C4-2B (cell line): ENCODE measurements around the gene ARRDC2.
A peak's percentile ranks its signal among the peaks of the same experiment; 100 is the strongest.

ENCODE experiments used
- H3K27ac ChIP-seq: fragments of 450-650 bp; 2 replicates; pipeline ENCODE4 v1.5.1; 2017
- ZFX ChIP-seq: fragments of 450-650 bp; IDR thresholded peaks from 2 replicates; pipeline ENCODE4 v1.6.1; 2017
- TF ChIP-seq, protein P1 (sequence below): fragments of 450-650 bp; conservative IDR thresholded peaks from 2 replicates; pipeline ENCODE4 v1.5.1; 2017; ENCODE audit warnings: mild to moderate bottlenecking

Gene ARRDC2

GRCh38 chr19:18013210-18014111 lies 5.5 kb downstream of the ARRDC2 start:
- peak overlapping the region; percentile 9 for H3K27ac ChIP-seq
- no peak for TF ChIP-seq ZFX
- TF ChIP-seq, protein P1, sequence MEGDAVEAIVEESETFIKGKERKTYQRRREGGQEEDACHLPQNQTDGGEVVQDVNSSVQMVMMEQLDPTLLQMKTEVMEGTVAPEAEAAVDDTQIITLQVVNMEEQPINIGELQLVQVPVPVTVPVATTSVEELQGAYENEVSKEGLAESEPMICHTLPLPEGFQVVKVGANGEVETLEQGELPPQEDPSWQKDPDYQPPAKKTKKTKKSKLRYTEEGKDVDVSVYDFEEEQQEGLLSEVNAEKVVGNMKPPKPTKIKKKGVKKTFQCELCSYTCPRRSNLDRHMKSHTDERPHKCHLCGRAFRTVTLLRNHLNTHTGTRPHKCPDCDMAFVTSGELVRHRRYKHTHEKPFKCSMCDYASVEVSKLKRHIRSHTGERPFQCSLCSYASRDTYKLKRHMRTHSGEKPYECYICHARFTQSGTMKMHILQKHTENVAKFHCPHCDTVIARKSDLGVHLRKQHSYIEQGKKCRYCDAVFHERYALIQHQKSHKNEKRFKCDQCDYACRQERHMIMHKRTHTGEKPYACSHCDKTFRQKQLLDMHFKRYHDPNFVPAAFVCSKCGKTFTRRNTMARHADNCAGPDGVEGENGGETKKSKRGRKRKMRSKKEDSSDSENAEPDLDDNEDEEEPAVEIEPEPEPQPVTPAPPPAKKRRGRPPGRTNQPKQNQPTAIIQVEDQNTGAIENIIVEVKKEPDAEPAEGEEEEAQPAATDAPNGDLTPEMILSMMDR = no peak

DNA sequence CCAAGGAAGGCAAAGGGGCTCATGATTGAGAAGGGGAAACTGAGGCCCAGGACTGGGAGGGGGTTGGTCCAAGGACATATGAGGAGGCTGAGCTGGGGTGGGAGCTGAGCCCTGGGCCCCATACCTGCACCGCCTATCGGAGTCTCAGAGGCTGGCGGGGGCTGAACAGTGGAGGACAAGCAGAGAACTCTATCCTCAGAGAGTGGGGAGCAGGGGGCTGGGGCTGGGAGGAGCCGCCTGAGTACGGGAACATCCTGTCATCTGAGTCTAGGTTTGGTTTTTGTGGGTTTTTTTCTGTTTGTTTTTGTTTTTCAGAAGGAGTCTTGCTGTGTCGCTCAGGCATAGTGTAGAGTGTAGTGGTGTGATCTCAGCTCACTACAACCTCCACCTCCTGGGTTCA lies 6.2 kb downstream of the ARRDC2 start:
- no peak for TF ChIP-seq ZFX
- TF ChIP-seq, protein P1 = no peak
- H3K27ac ChIP-seq = peak overlapping the region; percentile 9; the same call in 1 of the 2 replicates

DNA sequence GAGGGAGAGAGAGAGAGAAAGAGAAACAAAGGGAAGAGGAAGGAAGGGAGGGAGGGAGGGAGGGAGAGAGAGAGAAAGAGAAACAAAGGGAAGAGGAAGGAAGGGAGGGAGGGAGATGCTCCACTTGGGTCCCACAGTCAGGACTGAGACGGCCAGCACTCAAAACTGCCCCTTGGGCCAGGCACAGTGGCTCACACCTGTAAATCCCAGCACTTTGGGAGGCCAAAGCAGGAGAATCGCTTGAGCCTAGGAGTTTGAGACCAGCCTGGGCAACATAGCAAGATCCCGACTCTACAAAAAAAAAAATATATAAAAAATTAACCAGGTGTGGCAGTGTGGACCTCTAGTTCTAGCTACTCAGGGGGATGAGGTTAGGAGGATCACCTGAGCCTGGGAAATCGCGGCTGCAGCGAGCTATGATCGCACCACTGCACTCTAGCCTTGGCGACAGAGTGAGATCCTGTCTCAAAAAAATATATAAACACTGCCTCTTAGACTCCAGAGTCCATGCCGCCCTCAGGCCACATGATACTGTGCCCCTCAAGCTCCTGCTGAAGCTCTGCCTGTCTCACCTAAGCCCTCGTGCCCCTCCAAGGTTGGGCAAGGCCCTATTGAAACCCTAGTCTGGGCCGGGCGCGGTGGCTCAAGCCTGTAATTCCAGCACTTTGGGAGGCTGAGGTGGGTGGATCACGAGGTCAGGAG lies 8.4 kb downstream of the ARRDC2 start:
- no peak overlapping the region for H3K27ac ChIP-seq
- TF ChIP-seq, protein P1 = no peak
- no peak for TF ChIP-seq ZFX

DNA sequence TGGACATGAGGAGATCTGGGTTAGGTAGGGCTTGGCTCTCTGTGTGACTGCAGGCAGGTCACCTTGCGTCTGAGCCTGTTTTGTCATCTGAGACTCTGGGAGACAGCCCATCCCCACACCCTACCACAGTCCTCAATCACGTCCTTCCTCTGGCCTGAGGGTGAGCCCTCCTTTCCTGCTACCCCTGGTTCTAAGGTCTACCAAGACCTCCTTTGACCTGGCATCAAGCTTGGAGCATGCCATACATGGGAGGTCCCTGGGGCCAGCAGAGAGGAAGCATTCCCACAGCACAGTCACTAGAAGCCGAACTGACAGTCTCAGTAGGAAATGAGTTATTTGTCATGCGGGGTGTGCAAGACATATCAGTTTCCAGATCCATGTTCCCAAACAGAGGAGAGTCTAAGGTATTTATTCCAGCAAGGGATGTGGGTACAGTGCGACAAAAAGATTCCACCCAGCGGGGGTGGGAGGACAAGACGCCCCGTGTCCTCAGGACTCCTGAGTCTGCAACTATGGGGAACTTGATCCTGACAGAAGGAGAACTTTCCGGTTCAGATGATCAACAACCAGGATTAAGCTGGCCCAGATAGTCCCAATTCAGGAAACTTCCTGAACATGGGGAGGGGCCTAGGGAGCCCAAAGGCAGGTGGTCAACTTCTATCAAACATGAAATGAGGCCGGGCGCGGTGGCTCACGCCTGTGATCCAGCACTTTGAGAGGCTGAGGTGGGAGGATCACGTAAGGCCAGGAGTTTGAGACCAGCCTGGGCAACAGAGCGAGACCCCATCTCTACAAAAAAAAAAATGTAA lies 9.5 kb downstream of the ARRDC2 start:
- TF ChIP-seq, protein P1 = no peak
- TF ChIP-seq ZFX = no peak
- no peak overlapping the region for H3K27ac ChIP-seq

DNA sequence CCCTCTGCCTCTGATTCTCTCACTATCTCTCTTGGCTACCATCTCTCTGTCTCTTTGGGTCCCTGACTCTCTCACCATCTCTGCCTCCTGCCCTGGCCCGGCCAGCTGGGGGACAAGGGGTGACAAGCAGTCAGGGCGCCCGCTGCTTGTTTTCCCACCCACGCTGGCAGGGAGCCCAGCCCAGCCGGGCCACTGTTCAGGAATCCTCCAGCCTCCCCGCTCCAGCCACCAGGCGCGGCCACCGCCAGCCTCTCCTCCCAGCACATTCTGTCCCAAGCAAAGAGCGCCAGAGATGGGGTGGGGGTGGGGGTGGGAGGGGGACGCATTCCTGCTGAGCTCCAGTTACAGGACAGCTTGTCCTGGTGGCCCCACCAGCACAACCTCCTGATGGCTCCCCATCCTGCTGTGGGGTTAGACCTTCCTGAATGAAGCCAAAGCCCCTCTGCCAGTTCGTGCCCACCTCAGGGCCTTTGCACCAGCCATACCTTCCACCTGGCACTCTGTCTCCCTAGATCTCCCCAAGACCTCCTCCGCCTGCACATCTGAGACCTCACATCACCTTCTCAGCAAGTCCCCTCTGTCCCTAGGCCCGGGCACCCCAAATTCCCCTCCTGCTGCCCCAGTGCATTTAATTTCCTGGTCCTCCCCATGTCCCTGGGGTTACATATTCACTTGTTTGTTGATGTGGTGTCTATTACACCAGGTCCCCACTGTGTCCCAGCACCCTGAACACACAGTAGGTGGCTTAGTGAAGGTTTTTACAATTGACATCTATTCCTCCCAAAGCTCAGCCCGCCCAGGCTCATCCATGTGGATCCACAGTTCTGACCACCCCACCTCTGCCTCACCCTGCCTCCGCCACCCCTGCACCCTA lies 12.5 kb downstream of the ARRDC2 start:
- TF ChIP-seq, protein P1 = no peak
- no peak for TF ChIP-seq ZFX
- H3K27ac ChIP-seq = no peak overlapping the region

- TF ChIP-seq ZFX = no peak
- TF ChIP-seq, protein P1 = no peak
- no peak overlapping the region for H3K27ac ChIP-seq
These were observed 13.3 kb downstream of the ARRDC2 start for GRCh38 chr19:18021121-18021755.
